AG09319 (cell line): ENCODE measurements around the gene TYROBP.

Source experiments
- DNase-seq: peaks from one replicate; pipeline ENCODE4 v3.0.0-alpha.2; 2010; ENCODE audit warnings: low read depth; ENCODE audit errors: extremely low read depth
- TF ChIP-seq, protein P1 (sequence below): IDR thresholded peaks from 2 replicates; pipeline ENCODE4 v1.5.1; 2011; ENCODE audit warnings: low read depth, mild to moderate bottlenecking, inconsistent platforms, low read length, moderate library complexity

TYROBP gene

DNA sequence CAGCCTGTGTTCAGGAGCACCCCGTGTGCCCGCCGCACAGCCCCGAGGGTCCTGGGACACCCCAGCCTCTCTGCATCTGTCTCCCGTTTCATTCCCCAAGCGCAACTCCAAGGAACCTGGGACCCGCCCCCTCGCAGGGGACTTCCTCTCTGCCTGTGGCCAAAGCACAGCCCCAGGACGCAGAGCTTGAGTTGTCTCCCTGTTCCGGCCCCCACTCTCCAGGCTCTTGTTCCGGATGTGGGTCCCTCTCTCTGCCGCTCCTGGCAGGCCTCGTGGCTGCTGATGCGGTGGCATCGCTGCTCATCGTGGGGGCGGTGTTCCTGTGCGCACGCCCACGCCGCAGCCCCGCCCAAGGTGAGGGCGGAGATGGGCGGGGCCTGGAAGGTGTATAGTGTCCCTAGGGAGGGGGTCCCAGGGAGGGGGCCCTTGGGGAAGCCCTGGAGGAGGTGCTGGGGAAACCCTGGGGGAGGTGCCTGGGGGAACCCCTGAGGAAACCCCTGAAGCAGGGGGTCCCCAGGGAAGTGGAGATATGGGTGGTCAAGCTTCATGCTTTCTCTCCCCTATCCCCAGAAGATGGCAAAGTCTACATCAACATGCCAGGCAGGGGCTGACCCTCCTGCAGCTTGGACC lies 4.4 kb downstream of the TYROBP start:
- TF ChIP-seq, protein P1, sequence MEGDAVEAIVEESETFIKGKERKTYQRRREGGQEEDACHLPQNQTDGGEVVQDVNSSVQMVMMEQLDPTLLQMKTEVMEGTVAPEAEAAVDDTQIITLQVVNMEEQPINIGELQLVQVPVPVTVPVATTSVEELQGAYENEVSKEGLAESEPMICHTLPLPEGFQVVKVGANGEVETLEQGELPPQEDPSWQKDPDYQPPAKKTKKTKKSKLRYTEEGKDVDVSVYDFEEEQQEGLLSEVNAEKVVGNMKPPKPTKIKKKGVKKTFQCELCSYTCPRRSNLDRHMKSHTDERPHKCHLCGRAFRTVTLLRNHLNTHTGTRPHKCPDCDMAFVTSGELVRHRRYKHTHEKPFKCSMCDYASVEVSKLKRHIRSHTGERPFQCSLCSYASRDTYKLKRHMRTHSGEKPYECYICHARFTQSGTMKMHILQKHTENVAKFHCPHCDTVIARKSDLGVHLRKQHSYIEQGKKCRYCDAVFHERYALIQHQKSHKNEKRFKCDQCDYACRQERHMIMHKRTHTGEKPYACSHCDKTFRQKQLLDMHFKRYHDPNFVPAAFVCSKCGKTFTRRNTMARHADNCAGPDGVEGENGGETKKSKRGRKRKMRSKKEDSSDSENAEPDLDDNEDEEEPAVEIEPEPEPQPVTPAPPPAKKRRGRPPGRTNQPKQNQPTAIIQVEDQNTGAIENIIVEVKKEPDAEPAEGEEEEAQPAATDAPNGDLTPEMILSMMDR = no peak
- no peak for DNase-seq

DNA sequence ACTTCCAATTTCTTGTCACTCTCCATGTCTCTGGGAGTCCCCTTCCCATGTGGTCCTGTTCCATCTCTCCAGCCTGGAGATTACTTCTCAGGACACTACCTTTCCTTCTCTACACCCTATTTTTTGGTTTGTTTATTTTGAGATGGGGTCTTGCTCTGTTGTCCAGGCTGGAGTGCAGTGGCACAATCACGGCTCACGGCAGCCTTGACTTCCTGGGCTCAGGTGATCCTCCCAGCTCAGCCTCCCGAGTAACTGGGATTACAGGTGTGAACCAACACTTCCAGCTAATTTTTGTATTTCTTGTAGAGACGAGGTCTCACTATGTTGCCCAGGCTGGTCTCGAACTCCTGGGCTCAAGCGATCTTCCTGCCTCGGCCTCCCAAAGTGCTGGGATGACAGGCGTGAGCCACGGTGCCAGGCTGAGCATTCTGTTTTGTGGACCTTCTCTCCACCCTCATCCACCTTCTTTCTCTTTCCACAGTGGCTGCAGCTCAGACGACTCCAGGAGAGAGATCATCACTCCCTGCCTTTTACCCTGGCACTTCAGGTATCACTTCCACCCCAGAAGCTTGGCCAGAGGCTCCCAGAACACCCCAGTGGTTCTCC lies 5.1 kb downstream of the TYROBP start:
- no peak for DNase-seq
- TF ChIP-seq, protein P1 = no peak

DNA sequence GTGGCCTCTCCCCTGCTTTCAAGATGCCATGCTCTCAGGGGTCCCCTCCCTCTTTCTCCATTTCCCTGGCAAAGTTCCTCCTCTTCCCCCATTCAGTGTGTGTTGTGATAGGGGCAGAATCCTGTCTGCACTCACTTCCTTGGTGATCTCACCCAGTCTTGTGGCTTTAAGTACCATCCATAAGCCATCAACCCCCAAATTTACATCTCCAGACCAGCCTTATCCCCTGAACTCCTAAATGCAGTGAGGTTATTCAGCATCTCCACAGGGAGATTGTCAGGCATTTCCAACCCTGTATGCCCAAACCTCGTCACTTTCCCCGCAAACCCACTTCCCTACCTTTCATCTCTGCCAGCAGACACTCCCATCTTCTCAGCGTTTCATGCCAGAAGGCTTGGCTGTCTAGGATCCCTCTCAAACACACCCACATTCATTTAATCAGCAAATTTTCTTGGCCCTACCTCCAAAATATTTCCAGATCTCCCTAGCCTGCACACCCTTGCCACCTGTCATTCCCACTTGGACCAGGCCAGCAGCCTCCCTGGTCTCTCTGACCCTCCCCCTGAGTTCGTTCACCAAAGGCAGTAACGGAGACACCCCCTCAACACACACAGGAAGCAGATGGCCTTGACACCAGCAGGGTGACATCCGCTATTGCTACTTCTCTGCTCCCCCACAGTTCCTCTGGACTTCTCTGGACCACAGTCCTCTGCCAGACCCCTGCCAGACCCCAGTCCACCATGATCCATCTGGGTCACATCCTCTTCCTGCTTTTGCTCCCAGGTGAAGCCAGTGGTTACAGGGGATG lies 6.0 kb downstream of the TYROBP start, which contains the start of gene HCST:
HCST (plus strand) TSS at position 676 of the 808 bp plus-strand sequence; CDS start at position 741, 65 bp downstream.
- DNase-seq = no peak
- TF ChIP-seq, protein P1 = no peak

DNA sequence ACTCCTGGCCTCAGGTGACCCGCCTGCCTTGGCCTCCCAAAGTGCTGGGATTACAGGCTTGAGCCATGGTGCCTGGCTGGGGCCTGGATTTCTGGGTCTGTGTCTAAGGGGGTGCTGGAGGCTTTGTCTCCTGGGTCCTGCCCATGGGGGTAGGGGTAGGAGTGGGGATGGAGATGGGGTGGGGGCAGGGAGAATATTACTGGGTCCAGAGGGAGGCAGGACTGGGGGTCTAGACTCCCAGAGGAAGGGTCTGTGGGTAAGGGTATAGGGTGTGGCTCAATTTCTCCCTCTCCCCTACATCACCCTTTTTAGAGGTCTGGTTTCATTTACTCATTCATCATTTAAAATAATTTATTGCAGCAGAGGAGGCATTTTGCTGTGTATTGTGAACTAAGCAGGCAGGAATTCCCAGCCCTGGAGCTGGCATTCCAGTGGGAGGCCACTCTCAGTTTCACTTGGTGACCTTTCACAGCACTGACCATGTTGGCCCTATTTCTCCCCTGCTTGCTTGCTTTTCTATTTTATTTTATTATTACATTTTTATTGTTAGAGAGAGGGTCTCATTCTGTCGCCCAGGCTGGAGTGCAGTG lies 6.9 kb downstream of the TYROBP start:
- DNase-seq = no peak
- TF ChIP-seq, protein P1 = no peak

DNA sequence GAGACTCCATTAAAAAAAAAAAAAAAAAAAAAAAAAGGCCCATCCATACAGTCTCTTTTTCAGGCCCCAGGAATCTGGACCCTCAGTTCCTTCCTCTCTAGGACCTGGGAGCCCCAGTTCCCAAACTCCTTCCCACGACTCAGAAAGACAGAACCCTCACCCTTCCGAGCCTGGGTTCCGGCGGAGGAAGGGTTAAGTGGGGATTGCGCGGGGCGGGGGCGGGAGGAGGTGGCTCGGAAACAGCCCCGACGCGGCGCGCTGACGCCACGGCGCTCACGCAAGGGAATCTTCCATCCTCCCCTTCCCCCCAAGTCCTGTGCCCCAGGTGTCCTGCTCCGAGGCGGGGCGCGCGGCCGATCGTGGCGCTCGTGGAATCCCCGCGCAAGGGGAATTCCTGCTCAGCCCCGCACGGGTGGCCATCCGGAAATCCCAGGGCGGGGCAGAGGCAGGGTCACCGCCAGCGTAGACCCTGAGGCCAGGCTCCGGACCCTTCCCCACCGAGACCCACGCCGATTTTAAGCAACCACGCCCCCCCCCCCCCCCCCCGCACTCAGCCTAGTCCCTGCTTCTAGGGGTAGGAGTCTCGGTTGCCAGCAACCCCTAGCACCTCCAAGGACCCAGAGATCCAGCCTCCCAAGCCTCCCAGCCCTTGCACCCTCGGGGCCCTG lies 8.4 kb downstream of the TYROBP start:
- TF ChIP-seq, protein P1 = no peak
- peak; percentile 46 for DNase-seq

DNA sequence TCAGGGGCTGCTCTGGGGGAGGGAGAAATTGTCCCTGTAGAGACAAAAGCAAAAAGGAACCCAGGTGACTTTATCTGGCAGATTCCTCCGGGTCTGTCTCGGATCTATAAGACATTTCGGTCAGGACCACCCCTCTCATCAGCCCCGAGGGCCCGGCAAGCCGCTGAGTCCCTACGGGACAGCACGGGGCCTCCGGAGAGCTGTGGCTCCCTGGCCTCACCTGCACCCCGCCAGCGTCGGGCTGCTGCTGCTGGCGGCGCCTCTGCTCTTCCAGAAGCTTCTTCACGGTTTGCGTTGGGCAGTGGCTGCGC lies 9.6 kb downstream of the TYROBP start:
- TF ChIP-seq, protein P1 = no peak
- DNase-seq = no peak
